HG03025 (cell line): ENCODE measurements around the gene CYP26B1.
"Not testable (repeated sequence)": the region's sequence is repeated elsewhere in the genome, so short reads cannot be mapped to it uniquely, and the experiment has no call there.

Source experiments
- ATAC-seq: cut with Tn5 transposase; IDR thresholded peaks from one replicate; pipeline ENCODE4 v1.9.1; 2021; ENCODE audit warnings: mild to moderate bottlenecking, moderate library complexity; ENCODE audit not compliant: unreplicated experiment, low FRiP score

Gene CYP26B1

GRCh38 chr2:72089028-72089427 lies 58.6 kb downstream of the CYP26B1 start:
- ATAC-seq: no peak

GRCh38 chr2:72086871-72087633 lies 60.6 kb downstream of the CYP26B1 start:
- not testable (repeated sequence) for ATAC-seq

- no peak for ATAC-seq
These were observed 62.1 kb downstream of the CYP26B1 start for GRCh38 chr2:72085513-72085912.

GRCh38 chr2:72085036-72085435 lies 62.6 kb downstream of the CYP26B1 start:
- ATAC-seq: no peak

DNA sequence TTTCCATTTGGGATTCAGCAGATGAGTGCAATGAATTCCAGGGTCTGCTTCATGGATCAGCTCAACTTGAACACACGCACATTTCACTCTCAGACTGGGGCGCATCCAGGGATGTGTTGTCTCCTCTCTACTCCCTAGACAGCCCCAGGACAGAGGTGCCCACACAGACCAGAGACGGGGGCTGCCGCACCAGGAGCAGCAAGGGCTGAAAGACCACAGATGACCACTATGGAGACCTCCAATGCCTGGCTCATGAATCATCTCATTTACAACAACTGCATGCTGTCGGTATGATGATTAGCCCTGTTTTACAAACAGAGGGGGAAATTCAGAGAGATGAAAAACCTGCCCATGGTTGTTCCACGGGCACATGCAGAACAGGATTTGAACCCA lies 63.1 kb downstream of the CYP26B1 start:
- ATAC-seq: no peak

GRCh38 chr2:72083751-72084583 lies 63.7 kb downstream of the CYP26B1 start:
- no peak for ATAC-seq

DNA sequence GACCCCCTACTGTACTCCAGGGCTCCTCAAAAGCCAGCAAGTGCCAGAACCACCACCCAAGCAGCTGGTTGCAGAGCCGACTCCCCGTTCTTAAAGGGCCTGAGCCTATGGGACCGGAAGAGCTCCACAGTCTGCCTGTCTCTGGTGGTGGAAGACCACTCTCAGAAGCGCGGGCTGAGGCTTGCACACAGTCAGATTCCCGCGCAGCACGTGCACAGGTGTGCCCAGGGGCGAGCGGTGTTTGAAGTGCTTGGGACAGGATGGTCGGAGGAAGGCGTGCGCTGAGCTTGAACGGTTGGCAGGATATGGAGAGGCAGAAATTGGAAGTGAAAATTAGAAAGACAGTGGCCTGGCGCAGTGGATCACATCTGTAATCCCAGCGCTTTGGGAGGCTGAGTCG lies 64.8 kb downstream of the CYP26B1 start:
- ATAC-seq: no peak

- ATAC-seq: no peak
These were observed 65.6 kb downstream of the CYP26B1 start for GRCh38 chr2:72082021-72082601.

- ATAC-seq: no peak
These were observed 66.2 kb downstream of the CYP26B1 start for GRCh38 chr2:72081451-72081850.

DNA sequence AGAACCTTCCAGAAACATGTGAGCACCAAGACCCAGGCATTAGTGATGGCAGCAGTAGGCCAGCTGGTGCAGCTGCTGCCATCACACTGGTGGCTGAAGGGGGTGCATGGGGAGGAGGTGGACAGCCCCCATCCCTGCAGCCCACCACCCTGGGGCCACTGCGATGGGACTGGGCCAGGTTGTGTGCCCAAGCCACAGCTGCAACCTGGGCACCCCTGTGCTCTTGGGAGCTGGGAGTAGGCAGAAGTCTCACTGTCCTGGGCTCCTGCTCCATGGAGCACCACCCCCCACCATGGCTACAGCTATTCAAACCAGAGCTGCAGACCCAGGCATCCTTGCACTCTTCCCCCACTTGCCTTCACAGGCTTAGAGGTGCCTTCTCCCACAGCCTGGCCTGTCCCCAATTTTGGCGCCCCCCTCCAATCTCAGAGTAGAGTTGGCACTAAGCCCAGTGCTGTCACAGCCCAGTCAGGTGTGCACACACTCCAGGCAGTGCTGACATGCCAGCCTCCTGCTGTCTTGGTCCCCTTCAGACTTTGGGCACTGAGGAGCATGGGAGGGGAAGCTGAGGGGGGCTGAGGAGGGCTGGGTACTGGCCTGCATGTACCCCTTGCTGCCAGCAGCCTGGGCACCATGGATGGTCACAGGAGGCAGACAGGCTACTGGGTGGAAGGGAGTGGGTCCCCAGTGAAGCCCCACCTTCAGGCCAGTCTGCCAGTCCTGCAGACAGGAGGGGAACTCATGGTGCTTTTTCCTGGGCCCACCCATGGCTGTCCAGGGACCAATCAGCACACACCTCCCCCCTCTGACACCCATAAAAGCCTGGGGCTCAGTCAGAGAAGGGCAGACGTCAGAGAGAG lies 67.1 kb downstream of the CYP26B1 start:
- no peak for ATAC-seq
